Measurements from ENCODE around the gene LTBR. TPM values are rescaled to one million over a fixed set of nuclear protein-coding genes. Genes with fewer than 3 reads are reported as not detected.
A peak's percentile ranks its signal among the peaks of the same experiment; 100 is the strongest.

The LTBR gene
- total and polyA plus RNA-seq, 10 of the 15 experiments (the other 5 are each of a cell fraction or from before 2014, with no cell fraction given), result 0.24 to 0.44 TPM; not detected in 8

GRCh38 chr12:6426882-6427671, 43.1 kb downstream of the LTBR start:
- ATAC-seq (peak; percentile 80), DNase-seq (ENCODE audit: low read depth, low spot score) (peak; percentile 97), FAIRE-seq (peak; percentile 96)
- intact Hi-C loops (cut with micrococcal nuclease; ENCODE audit: unreplicated experiment) (loop anchor here (1.0 kb wide), 4 partner anchors 16 to 66 kb away; partner anchors contain the start of gene MRPL51), in situ Hi-C loops (cut with MboI) (loop anchor here (5.0 kb wide), 2 partner anchors 35 to 105 kb away; partner anchors contain the start of gene GAPDH)
- H3K27ac ChIP-seq (ENCODE audit: control insufficient read depth, insufficient read depth), result peak overlapping the region; percentile 95
- no peaks in the 10 kb centered on the region for H3K36me3 ChIP-seq (ENCODE audit: control insufficient read depth in 2 of 2, insufficient read depth in 2 of 2, low read length in 1 of 2)
- H3K79me2 ChIP-seq (ENCODE audit: control insufficient read depth, insufficient read depth, low read length), result peaks cover 3% of the 10 kb centered on the region
- peak overlapping the region; percentile 32; the same call in 1 of the 2 replicates for H3K4me3 ChIP-seq
- ChIA-PET SMC1A (ENCODE audit: uncharacterized antibody, unreplicated experiment) (interaction anchor here (0.9 to 8.1 kb wide), 14 partner anchors 9 to 197 kb away, joined by 3 to 211 read pairs (median 12); partner anchors contain the start of genes CD27, GAPDH, TAPBPL and VAMP1), RAD21 (ENCODE audit: unreplicated experiment) (interaction anchor here (0.8 to 7.6 kb wide), 12 partner anchors 12 to 111 kb away, joined by 3 to 151 read pairs (median 40); partner anchors contain the start of genes CD27, TAPBPL and VAMP1), CTCF (interaction anchor here (1.0 to 8.1 kb wide), 13 partner anchors 12 to 126 kb away, joined by 3 to 240 read pairs (median 35); partner anchors contain the start of genes CD27, TAPBPL and VAMP1), POLR2A (interaction anchor here (0.7 to 7.3 kb wide), 12 partner anchors 14 to 108 kb away, joined by 3 to 134 read pairs (median 6); partner anchors contain the start of genes CD27, GAPDH, MRPL51 and TAPBPL)
- H3K27me3 ChIP-seq (replicated peaks in 1 of 2; ENCODE audit: control insufficient read depth in 2 of 2, insufficient read depth in 2 of 2, low read length in 1 of 2), result no peaks in the 10 kb centered on the region; a peak in 1 of 4 replicates
- peak overlapping the region; percentile 71 for H3K9ac ChIP-seq (ENCODE audit: control insufficient read depth, insufficient read depth, low read length)
- BruUV-seq (replicated peaks), result no TSS peak
- peak overlapping the region; percentile 32 for H2AFZ ChIP-seq (ENCODE audit: control insufficient read depth, low read depth, low read length)
- no peaks in the 10 kb centered on the region for H4K20me1 ChIP-seq (ENCODE audit: control insufficient read depth, insufficient read depth)
- WGBS (ENCODE audit: insufficient coverage, insufficient replicate concordance, low lambda C conversion rate, missing lambda C conversion rate), result 0% methylated on average over 13 of the region's 14 CpGs
- peaks cover 73% of the 10 kb centered on the region for H3K4me1 ChIP-seq (ENCODE audit: control insufficient read depth, insufficient read depth, low read length)
- H3K9me3 ChIP-seq (replicated peaks; ENCODE audit: control insufficient read depth, insufficient read depth, low read length), result no peaks in the 10 kb centered on the region
- H3K4me2 ChIP-seq (ENCODE audit: control insufficient read depth, insufficient read depth), result peak overlapping the region; percentile 82
- TF ChIP-seq USF2 (IDR thresholded peaks at IDR 0.05; ENCODE audit: borderline replicate concordance, low read depth, low read length), result no peak
- TF ChIP-seq BCL3 (IDR thresholded peaks at IDR 0.05; ENCODE audit: borderline replicate concordance, insufficient read depth, low read depth, low read length, poor library complexity, severe bottlenecking), result peak; percentile 97
- 0 out of 2 replicates have a peak, but pooled peaks have one; percentile 54 for TF ChIP-seq TCF3 (IDR thresholded peaks at IDR 0.05; ENCODE audit: borderline replicate concordance, insufficient read depth, low read depth, low read length)
- no peak for TF ChIP-seq KDM1A (IDR thresholded peaks at IDR 0.05; ENCODE audit: borderline replicate concordance)
- TF ChIP-seq MAX (IDR thresholded peaks at IDR 0.05; ENCODE audit: low read depth, low read length), result no peak
- no peak for TF ChIP-seq ZNF622 (IDR thresholded peaks at IDR 0.05)
- no peak for TF ChIP-seq NFXL1 (IDR thresholded peaks at IDR 0.05; ENCODE audit: borderline replicate concordance)
- no peak for TF ChIP-seq NR2C2 (IDR thresholded peaks at IDR 0.05; ENCODE audit: borderline replicate concordance, control insufficient read depth, insufficient read length, low read depth)
- no peak for TF ChIP-seq SUPT20H (IDR thresholded peaks at IDR 0.05; ENCODE audit: borderline replicate concordance, control insufficient read depth, low read depth, low read length)
- TF ChIP-seq DPF2 (IDR thresholded peaks at IDR 0.05), result peak; percentile 88
- TF ChIP-seq CEBPZ (IDR thresholded peaks at IDR 0.05; ENCODE audit: low read depth, low read length), result no peak
- peak; percentile 93 for TF ChIP-seq EED (IDR thresholded peaks at IDR 0.05; ENCODE audit: low read depth)
- no peak for TF ChIP-seq ATF3 (IDR thresholded peaks at IDR 0.05; ENCODE audit: borderline replicate concordance, extremely low read depth, low read depth, low read length)

Data from GM12878 (cell line).